Left lung (tissue), 10 donors: ENCODE data around the gene EXOSC9. TPM values are rescaled to one million over a fixed set of nuclear protein-coding genes. Genes with fewer than 3 reads are reported as not detected.

Experiments used
- ATAC-seq: fragments of 200-7000 bp; cut with Tn5 transposase; one replicate; pipeline ENCODE4 v1.9.1; 2020; ENCODE audit warnings: moderate library complexity
- DNase-seq, 4 donors: peaks; one replicate each; pipeline ENCODE4 v3.0.0-alpha.2; 2013 to 2020
- H3K27ac ChIP-seq, 2 donors: fragments of 200-600 bp; sonication (generic) in 1 of 2; one replicate each; pipeline versions ENCODE4 v1.5.0 to v1.8.0; 2020 to 2021
- H3K27me3 ChIP-seq, 2 donors: fragments of 200-600 bp; sonication (generic) in 1 of 2; one replicate each; pipeline versions ENCODE4 v1.5.0 to v1.8.0; 2020 to 2021
- H3K36me3 ChIP-seq, 2 donors: fragments of 200-600 bp; sonication (generic) in 1 of 2; one replicate each; pipeline versions ENCODE4 v1.5.0 to v1.8.0; 2020 to 2021
- H3K4me1 ChIP-seq, 2 donors: fragments of 200-600 bp; one replicate each; pipeline ENCODE4 v1.8.0; 2021
- H3K4me3 ChIP-seq, 2 donors: fragments of 200-600 bp; sonication (generic) in 1 of 2; one replicate each; pipeline versions ENCODE4 v1.5.0 to v1.8.0; 2020 to 2021; ENCODE audit warnings: mild to moderate bottlenecking in 1 of 2
- H3K9me3 ChIP-seq, 2 donors: fragments of 200-600 bp; sonication (generic) in 1 of 2; one replicate each; pipeline versions ENCODE4 v1.5.0 to v1.8.0; 2020 to 2021
- intact Hi-C, 2 donors: fragments of 100-400 bp; cut with DNase I; formaldehyde crosslinking; loops; one replicate each; pipeline versions ENCODE4 v1.11.2 to v1.14.2; 2022
- polyA plus RNA-seq, 6 donors: library from polyadenylated mRNA; unstranded; fragments of 120-200 nt; gene quantifications; one replicate each; pipeline ENCODE4 v1.2.1, GENCODE V29; 2013; ENCODE audit not compliant: insufficient read length in 6 of 6
- total RNA-seq, 2 donors: library from RNA; stranded (reverse); fragmentation: NEBNext Ultra II Directional; extraction: Animal tissue kit (Norgen Biotek cat#: 25700); gene quantifications; one replicate each; pipeline ENCODE4 v1.2.1, GENCODE V29; 2021
- TF ChIP-seq, protein P1 (sequence below), 2 donors: fragments of 200-600 bp; sonication (generic) in 1 of 2; IDR thresholded peaks; one replicate each; pipeline versions ENCODE4 v1.5.0 to v1.8.0; 2021; ENCODE audit warnings: antibody characterized with exemption in 2 of 2
- donor health status: DM: no; HTN: yes; CAD: no.
- donor health status: DM: no; HTN: no; CAD: no.

EXOSC9 gene
- total and polyA plus RNA-seq, 8 donors, result 13.5 to 63.9 (median 57.2) TPM

DNA sequence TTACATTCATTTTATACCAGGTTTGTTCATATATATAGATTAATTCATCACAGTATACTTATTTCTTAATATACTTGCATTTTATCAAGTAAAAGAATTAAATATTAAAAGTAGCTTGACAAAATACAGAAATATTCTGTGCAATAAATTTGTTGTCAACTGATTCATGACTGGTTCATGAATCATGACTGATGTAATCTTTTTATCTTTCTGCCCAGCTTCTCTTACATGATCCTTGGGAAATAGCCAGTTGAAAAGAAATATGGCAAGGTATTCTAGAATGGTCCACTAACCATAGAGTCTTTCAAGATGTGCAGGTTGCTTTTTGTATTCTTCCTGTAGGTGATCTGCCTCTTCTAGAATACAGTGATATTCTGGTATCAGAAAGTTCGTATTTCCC, 26.7 kb downstream of the EXOSC9 start:
- TF ChIP-seq, protein P1, sequence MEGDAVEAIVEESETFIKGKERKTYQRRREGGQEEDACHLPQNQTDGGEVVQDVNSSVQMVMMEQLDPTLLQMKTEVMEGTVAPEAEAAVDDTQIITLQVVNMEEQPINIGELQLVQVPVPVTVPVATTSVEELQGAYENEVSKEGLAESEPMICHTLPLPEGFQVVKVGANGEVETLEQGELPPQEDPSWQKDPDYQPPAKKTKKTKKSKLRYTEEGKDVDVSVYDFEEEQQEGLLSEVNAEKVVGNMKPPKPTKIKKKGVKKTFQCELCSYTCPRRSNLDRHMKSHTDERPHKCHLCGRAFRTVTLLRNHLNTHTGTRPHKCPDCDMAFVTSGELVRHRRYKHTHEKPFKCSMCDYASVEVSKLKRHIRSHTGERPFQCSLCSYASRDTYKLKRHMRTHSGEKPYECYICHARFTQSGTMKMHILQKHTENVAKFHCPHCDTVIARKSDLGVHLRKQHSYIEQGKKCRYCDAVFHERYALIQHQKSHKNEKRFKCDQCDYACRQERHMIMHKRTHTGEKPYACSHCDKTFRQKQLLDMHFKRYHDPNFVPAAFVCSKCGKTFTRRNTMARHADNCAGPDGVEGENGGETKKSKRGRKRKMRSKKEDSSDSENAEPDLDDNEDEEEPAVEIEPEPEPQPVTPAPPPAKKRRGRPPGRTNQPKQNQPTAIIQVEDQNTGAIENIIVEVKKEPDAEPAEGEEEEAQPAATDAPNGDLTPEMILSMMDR (IDR thresholded peaks at IDR 0.05), result no peak
- no peak for DNase-seq
- H3K27me3 ChIP-seq, result no peaks in the 10 kb centered on the region
- intact Hi-C loops, result no loop called here
- ATAC-seq, result no peak
- H3K4me1 ChIP-seq, result peaks cover 0 to 13% of the 10 kb centered on the region in 2 donors
- H3K27ac ChIP-seq, result no peak overlapping the region
- peaks cover 0 to 39% of the 10 kb centered on the region in 2 donors for H3K36me3 ChIP-seq
- no peaks in the 10 kb centered on the region for H3K9me3 ChIP-seq
- no peak overlapping the region for H3K4me3 ChIP-seq

DNA sequence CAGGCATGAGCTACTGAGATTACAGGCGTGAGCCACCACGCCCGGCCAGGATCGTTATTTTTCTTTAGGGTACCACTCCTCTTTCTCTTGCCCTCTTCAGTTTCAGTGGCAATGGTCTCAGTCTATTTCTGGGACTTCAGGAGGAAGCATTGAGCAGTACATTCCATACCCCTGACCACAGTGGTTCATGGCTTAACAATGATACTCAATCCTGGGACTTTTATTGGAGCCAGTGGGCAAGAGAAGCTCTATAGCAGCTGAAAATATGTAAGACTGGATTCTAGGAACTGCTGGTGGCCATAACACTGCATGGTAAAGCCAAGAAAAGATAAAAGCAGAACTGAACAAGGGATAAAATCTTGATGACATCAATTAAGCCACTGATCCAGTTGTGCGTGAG, 28.4 kb downstream of the EXOSC9 start:
- intact Hi-C loops, result no loop called here
- Histone ChIP-seq H3K4me1 (peaks cover 0 to 3% of the 10 kb centered on the region in 2 donors), H3K36me3 (peaks cover 0 to 39% of the 10 kb centered on the region in 2 donors), H3K9me3 (no peaks in the 10 kb centered on the region), H3K27ac (no peak overlapping the region), H3K4me3 (no peak overlapping the region), H3K27me3 (no peaks in the 10 kb centered on the region)
- no peak for ATAC-seq
- no peak for DNase-seq
- TF ChIP-seq, protein P1 (IDR thresholded peaks at IDR 0.05), result no peak

DNA sequence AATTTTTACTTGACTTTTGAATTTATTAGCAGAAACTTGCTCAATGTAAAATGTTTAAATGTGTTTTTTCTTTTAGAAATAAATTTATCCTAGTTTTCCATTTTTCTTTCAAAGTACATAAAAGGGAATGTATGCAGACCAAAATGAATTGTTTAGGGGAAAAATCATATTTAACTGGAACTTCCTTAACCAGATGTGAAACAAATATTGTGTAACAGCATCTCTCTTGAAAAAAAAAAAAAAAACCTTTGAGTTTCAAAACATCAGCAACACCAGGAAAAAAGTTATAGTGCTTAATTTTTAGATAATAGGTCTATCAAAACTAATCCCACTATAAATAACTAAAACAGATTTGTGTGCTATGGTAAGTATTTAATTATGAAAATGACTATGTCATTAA, 37.0 kb downstream of the EXOSC9 start:
- TF ChIP-seq, protein P1 (IDR thresholded peaks at IDR 0.05), result no peak
- no peak for ATAC-seq
- Histone ChIP-seq H3K27me3 (no peaks in the 10 kb centered on the region), H3K36me3 (peaks cover 0 to 52% of the 10 kb centered on the region in 2 donors), H3K9me3 (no peaks in the 10 kb centered on the region), H3K4me1 (no peaks in the 10 kb centered on the region), H3K27ac (no peak overlapping the region), H3K4me3 (no peak overlapping the region)
- DNase-seq, result no peak
- intact Hi-C loops, result no loop called here

DNA sequence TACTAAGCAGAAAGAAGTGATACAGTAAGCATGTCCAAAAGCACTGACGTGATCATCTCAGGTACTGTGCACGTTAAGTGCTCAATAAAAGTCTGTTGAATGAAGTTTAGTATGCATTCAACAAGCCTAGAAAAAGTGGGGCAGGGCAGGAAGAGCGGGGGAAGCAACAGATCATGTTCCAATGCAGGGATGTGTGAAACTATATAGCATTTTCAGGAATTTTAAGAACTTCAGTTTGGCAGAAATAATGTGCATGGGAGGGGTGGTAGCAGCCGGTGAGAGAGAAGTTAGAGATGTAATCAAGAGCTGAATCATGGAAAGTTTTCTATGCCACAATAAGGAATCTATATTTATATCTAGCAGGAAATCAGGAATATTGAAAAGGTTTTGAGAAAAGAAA, 41.7 kb downstream of the EXOSC9 start:
- Histone ChIP-seq H3K9me3 (no peaks in the 10 kb centered on the region), H3K36me3 (peaks cover 0 to 65% of the 10 kb centered on the region in 2 donors), H3K27me3 (no peaks in the 10 kb centered on the region), H3K4me3 (no peak overlapping the region), H3K27ac (no peak overlapping the region), H3K4me1 (no peaks in the 10 kb centered on the region)
- ATAC-seq (no peak), DNase-seq (no peak)
- TF ChIP-seq, protein P1 (IDR thresholded peaks at IDR 0.05), result no peak
- intact Hi-C loops, result no loop called here

DNA sequence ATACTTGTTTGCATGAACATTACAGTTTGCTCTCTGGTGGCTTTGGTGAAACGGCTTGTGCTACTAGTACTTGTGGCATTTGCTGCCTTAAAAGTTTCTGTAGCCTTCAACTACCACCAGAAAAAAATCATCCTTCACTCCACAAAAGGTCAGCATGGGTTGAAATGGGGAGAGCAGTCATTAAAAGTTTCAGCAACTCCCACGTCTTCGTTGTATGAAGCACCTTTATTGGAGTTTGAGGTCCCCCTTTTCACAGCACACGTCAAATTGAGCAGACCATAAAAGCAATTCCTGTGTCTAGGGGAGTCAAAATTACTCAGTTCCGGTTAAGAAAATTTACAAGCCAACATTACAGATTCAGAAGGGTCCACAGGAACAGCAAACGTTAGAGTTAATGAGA, 45.5 kb downstream of the EXOSC9 start:
- TF ChIP-seq, protein P1 (IDR thresholded peaks at IDR 0.05), result no peak
- DNase-seq (no peak), ATAC-seq (no peak)
- intact Hi-C loops, result no loop called here
- H3K27ac ChIP-seq, result no peak overlapping the region
- no peaks in the 10 kb centered on the region for H3K4me1 ChIP-seq
- no peaks in the 10 kb centered on the region for H3K9me3 ChIP-seq
- peaks cover 0 to 59% of the 10 kb centered on the region in 2 donors for H3K36me3 ChIP-seq
- no peak overlapping the region for H3K4me3 ChIP-seq
- H3K27me3 ChIP-seq, result no peaks in the 10 kb centered on the region
